Loucy (cell line): ENCODE measurements around the gene RAB7A.

Source experiments
- H2AFZ ChIP-seq: fragments of 200-600 bp; sonication (generic); 2 replicates; pipeline ENCODE4 v1.6.0; 2016; ENCODE audit warnings: antibody characterized with exemption, mild to moderate bottlenecking, low read length, moderate library complexity
- H3F3A ChIP-seq: fragments of 200-600 bp; 2 replicates; pipeline ENCODE4 v1.6.0; 2016; ENCODE audit warnings: antibody characterized with exemption, low read depth, mild to moderate bottlenecking
- H3K27me3 ChIP-seq: fragments of 200-600 bp; sonication (generic); 2 replicates; pipeline ENCODE4 v1.6.1; 2014; ENCODE audit warnings: low read length, mild to moderate bottlenecking; ENCODE audit not compliant: insufficient read depth, poor library complexity, severe bottlenecking
- H3K36me3 ChIP-seq: fragments of 200-600 bp; sonication (generic); 2 replicates; pipeline ENCODE4 v1.6.1; 2016; ENCODE audit warnings: low read length; ENCODE audit not compliant: insufficient read depth
- H3K4me1 ChIP-seq: fragments of 200-600 bp; sonication (generic); 2 replicates; pipeline ENCODE4 v1.5.1; 2014; ENCODE audit warnings: low read length, mild to moderate bottlenecking; ENCODE audit not compliant: insufficient read depth, poor library complexity, severe bottlenecking
- H3K4me2 ChIP-seq: fragments of 200-600 bp; sonication (generic); 2 replicates; pipeline ENCODE4 v1.6.0; 2014; ENCODE audit warnings: antibody characterized with exemption, low read length, low read depth, mild to moderate bottlenecking; ENCODE audit not compliant: poor library complexity, severe bottlenecking
- H3K4me3 ChIP-seq: fragments of 200-600 bp; sonication (generic); 2 replicates; pipeline ENCODE4 v1.5.1; 2014; ENCODE audit warnings: low read length, mild to moderate bottlenecking, mixed read lengths; ENCODE audit not compliant: poor library complexity, severe bottlenecking
- H3K79me2 ChIP-seq: fragments of 200-600 bp; sonication (generic); 2 replicates; pipeline ENCODE4 v1.6.1; 2014; ENCODE audit warnings: low read length; ENCODE audit not compliant: insufficient read depth
- H3K9ac ChIP-seq: fragments of 200-600 bp; sonication (generic); 2 replicates; pipeline ENCODE4 v1.6.0; 2014; ENCODE audit warnings: mild to moderate bottlenecking, low read depth, low read length, moderate library complexity; ENCODE audit not compliant: poor library complexity, severe bottlenecking
- H3K9me2 ChIP-seq: fragments of 200-600 bp; sonication (generic); replicated peaks from 2 replicates; pipeline ENCODE4 v1.6.1; 2016; ENCODE audit warnings: low read depth, low read length, mixed read lengths
- H3K9me3 ChIP-seq: fragments of 200-600 bp; sonication (generic); 2 replicates; pipeline ENCODE4 v1.6.1; 2014; ENCODE audit warnings: mild to moderate bottlenecking, antibody characterized with exemption, low read length, low read depth; ENCODE audit not compliant: insufficient read depth
- H4K20me1 ChIP-seq: fragments of 200-600 bp; sonication (generic); 2 replicates; pipeline ENCODE4 v1.6.0; 2014; ENCODE audit warnings: antibody characterized with exemption, low read length, mild to moderate bottlenecking; ENCODE audit not compliant: insufficient read depth, poor library complexity, severe bottlenecking
- EZH2phosphoT487 ChIP-seq: fragments of 200-600 bp; IDR thresholded peaks from 2 replicates; pipeline ENCODE4 v1.6.1; 2018; ENCODE audit warnings: antibody characterized with exemption, mild to moderate bottlenecking, moderate library complexity, borderline replicate concordance
- TF ChIP-seq, protein P1 (sequence below): fragments of 200-600 bp; sonication (generic); conservative IDR thresholded peaks from 2 replicates; pipeline ENCODE4 v1.5.1; 2014; ENCODE audit warnings: mild to moderate bottlenecking, antibody characterized with exemption, low read length

RAB7A gene

DNA sequence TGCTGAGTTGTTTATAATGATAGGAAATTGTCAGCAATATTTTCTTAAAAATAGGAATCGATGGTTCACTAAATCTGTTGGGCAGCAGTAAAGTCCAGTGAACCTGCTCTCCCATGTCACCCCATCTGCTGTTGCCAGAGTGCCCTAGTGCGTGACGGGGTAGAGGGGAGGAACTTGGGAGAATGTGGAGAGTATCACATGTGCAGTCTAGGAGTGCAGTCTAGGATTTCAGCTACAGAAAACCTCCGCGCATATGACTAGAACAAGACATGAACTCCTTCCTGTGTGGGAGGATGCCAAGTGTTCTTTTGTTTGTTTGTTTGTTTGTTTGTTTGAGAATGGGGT lies 78.8 kb downstream of the RAB7A start:
- no peaks in the 10 kb centered on the region for H3K9me2 ChIP-seq
- peaks cover 13% of the 10 kb centered on the region for H3K4me1 ChIP-seq
- no peaks in the 10 kb centered on the region for H3K9me3 ChIP-seq
- H3F3A ChIP-seq, result no peaks in the 10 kb centered on the region; the same call in 1 of the 2 replicates
- no peak for TF ChIP-seq EZH2phosphoT487
- TF ChIP-seq, protein P1, sequence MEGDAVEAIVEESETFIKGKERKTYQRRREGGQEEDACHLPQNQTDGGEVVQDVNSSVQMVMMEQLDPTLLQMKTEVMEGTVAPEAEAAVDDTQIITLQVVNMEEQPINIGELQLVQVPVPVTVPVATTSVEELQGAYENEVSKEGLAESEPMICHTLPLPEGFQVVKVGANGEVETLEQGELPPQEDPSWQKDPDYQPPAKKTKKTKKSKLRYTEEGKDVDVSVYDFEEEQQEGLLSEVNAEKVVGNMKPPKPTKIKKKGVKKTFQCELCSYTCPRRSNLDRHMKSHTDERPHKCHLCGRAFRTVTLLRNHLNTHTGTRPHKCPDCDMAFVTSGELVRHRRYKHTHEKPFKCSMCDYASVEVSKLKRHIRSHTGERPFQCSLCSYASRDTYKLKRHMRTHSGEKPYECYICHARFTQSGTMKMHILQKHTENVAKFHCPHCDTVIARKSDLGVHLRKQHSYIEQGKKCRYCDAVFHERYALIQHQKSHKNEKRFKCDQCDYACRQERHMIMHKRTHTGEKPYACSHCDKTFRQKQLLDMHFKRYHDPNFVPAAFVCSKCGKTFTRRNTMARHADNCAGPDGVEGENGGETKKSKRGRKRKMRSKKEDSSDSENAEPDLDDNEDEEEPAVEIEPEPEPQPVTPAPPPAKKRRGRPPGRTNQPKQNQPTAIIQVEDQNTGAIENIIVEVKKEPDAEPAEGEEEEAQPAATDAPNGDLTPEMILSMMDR, result no peak
- peak overlapping the region; percentile 29 for H3K9ac ChIP-seq
- peaks cover 71% of the 10 kb centered on the region; the same call in 1 of the 2 replicates for H3K36me3 ChIP-seq
- H3K79me2 ChIP-seq, result peaks cover 23% of the 10 kb centered on the region
- peak overlapping the region; percentile 62 for H3K4me2 ChIP-seq
- H3K27me3 ChIP-seq, result no peaks in the 10 kb centered on the region
- H2AFZ ChIP-seq, result no peak overlapping the region
- peak overlapping the region; percentile 36 for H3K4me3 ChIP-seq
- H4K20me1 ChIP-seq, result peaks cover 21% of the 10 kb centered on the region

DNA sequence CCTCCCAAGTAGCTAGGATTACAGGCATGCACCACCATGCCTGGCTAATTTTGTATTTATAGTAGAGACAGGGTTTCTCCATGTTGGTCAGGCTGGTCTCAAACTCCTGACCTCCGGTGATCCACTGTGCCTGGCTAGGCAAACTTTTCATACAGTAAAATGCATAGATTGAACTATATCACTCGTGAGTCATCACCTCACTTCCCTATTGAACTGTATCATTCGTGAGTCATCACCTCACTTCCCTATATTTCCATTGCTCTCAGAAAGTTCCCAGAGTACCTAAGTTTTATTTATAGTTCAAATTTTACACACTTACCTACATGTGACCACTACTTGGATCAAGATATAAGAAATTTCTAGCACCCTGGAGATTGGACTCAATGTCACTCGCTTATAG lies 79.8 kb downstream of the RAB7A start:
- no peak overlapping the region for H2AFZ ChIP-seq
- no peak for TF ChIP-seq EZH2phosphoT487
- TF ChIP-seq, protein P1, result no peak
- no peaks in the 10 kb centered on the region; the same call in 1 of the 2 replicates for H3F3A ChIP-seq
- no peaks in the 10 kb centered on the region for H3K27me3 ChIP-seq
- no peaks in the 10 kb centered on the region for H3K9me2 ChIP-seq
- no peak overlapping the region for H3K4me2 ChIP-seq
- no peak overlapping the region for H3K4me3 ChIP-seq
- no peaks in the 10 kb centered on the region for H3K9me3 ChIP-seq
- H3K36me3 ChIP-seq, result peaks cover 68% of the 10 kb centered on the region; the same call in 1 of the 2 replicates
- peaks cover 21% of the 10 kb centered on the region for H4K20me1 ChIP-seq
- peaks cover 13% of the 10 kb centered on the region for H3K4me1 ChIP-seq
- H3K79me2 ChIP-seq, result peaks cover 23% of the 10 kb centered on the region
- H3K9ac ChIP-seq, result no peak overlapping the region

DNA sequence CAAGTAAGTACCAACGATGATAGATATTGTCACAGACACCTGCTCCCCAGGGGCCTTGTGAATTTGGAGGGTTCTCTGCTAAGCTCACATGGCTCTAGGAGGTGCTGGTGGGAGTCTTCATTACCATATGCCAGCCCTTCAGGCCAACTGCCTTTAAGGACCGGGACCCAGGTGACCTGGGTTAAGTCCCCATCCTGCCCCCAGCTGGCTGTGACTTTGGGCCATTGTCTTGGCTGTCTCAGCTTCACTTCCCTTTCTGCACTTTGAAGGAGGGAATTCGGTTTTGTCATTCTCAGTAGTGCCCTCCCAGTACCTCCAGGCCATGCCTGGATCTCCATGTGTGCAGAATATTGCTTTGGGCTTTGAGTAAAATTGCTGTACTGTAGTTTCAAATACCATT lies 80.6 kb downstream of the RAB7A start:
- H4K20me1 ChIP-seq, result peaks cover 21% of the 10 kb centered on the region
- TF ChIP-seq, protein P1, result no peak
- no peak for TF ChIP-seq EZH2phosphoT487
- H2AFZ ChIP-seq, result no peak overlapping the region
- no peak overlapping the region for H3K4me3 ChIP-seq
- no peaks in the 10 kb centered on the region for H3K9me3 ChIP-seq
- peaks cover 68% of the 10 kb centered on the region; the same call in 1 of the 2 replicates for H3K36me3 ChIP-seq
- peaks cover 13% of the 10 kb centered on the region for H3K4me1 ChIP-seq
- H3K4me2 ChIP-seq, result no peak overlapping the region
- no peaks in the 10 kb centered on the region; the same call in 1 of the 2 replicates for H3F3A ChIP-seq
- H3K9ac ChIP-seq, result no peak overlapping the region
- H3K9me2 ChIP-seq, result no peaks in the 10 kb centered on the region
- peaks cover 23% of the 10 kb centered on the region for H3K79me2 ChIP-seq
- H3K27me3 ChIP-seq, result no peaks in the 10 kb centered on the region
